ENCODE results near the gene GTF2IRD1.

- TF ChIP-seq CTCF (IDR thresholded peaks at IDR 0.05; ENCODE audit: low read depth, low read length), result no peak
- TF ChIP-seq POLR2A (IDR thresholded peaks at IDR 0.05; ENCODE audit: extremely low read depth, insufficient read length), result no peak
Observed at GRCh38 chr7:74412056-74412455, 41.6 kb upstream of the GTF2IRD1 start.

Measured in NB4 (cell line).